Measurements from ENCODE around the gene MOB4.
A peak's percentile ranks its signal among the peaks of the same experiment; 100 is the strongest.
"Not testable (repeated sequence)": the region's sequence is repeated elsewhere in the genome, so short reads cannot be mapped to it uniquely, and the experiment has no call there.

The MOB4 gene

GRCh38 chr2:197515739-197516392 is at the start of gene MOB4:
TSS of gene MOB4 (plus strand) at chr2:197516066. CDS start at chr2:197516087, 21 bp downstream.
- DNase-seq: peak; percentile 83

GRCh38 chr2:197472166-197472565 is 43.7 kb upstream of the MOB4 start:
- no peak for DNase-seq

GRCh38 chr2:197477797-197478196 is 38.1 kb upstream of the MOB4 start:
- DNase-seq: no peak

- no peak for DNase-seq
Measured at GRCh38 chr2:197480165-197481036, 35.5 kb upstream of the MOB4 start.

- DNase-seq: not testable (repeated sequence)
Measured at GRCh38 chr2:197484248-197484647, 31.6 kb upstream of the MOB4 start.

- no peak for DNase-seq
Measured at GRCh38 chr2:197486175-197486574, 29.7 kb upstream of the MOB4 start.

GRCh38 chr2:197487385-197487784 is 28.5 kb upstream of the MOB4 start:
- DNase-seq: no peak

- no peak for DNase-seq
Measured at GRCh38 chr2:197495433-197496134, 20.3 kb upstream of the MOB4 start.

GRCh38 chr2:197496695-197497094 is 19.2 kb upstream of the MOB4 start:
- no peak for DNase-seq

GRCh38 chr2:197497326-197497725 is 18.5 kb upstream of the MOB4 start:
- DNase-seq: no peak

- no peak for DNase-seq
Measured at GRCh38 chr2:197498235-197498936, 17.5 kb upstream of the MOB4 start.

GRCh38 chr2:197498937-197499593 is 16.8 kb upstream of the MOB4 start:
- DNase-seq: peak; percentile 23

- peak; percentile 96 for DNase-seq
Measured at GRCh38 chr2:197499594-197500502, 16.0 kb upstream of the MOB4 start, which contains the start of the genes HSPD1 and HSPE1. TSS of gene HSPD1 (minus strand) at chr2:197499840. CDS start at chr2:197498848, 992 bp downstream. TSS of gene HSPE1 (plus strand) at chr2:197500379. CDS start at chr2:197500437, 58 bp downstream.

- no peak for DNase-seq
Measured at GRCh38 chr2:197500503-197501131, 15.2 kb upstream of the MOB4 start.

GRCh38 chr2:197502201-197502600 is 13.7 kb upstream of the MOB4 start:
- no peak for DNase-seq

GRCh38 chr2:197502685-197503084 is 13.2 kb upstream of the MOB4 start:
- no peak for DNase-seq

- no peak for DNase-seq
Measured at GRCh38 chr2:197504000-197504399, 11.9 kb upstream of the MOB4 start.

GRCh38 chr2:197504512-197504911 is 11.4 kb upstream of the MOB4 start:
- no peak for DNase-seq

- DNase-seq: no peak
Measured at GRCh38 chr2:197506658-197507057, 9.2 kb upstream of the MOB4 start.

GRCh38 chr2:197513915-197514314 is 2.0 kb upstream of the MOB4 start:
- no peak for DNase-seq

- DNase-seq: no peak
Measured at GRCh38 chr2:197514754-197515153, 1.1 kb upstream of the MOB4 start.

Data from GOT3 (cell line).